SK-N-DZ (cell line): ENCODE data around the gene TUBGCP5.
"Not testable (repeated sequence)": the region's sequence is repeated elsewhere in the genome, so short reads cannot be mapped to it uniquely, and the experiment has no call there.

Experiments
- DNase-seq: peaks from one replicate; pipeline ENCODE4 v3.0.0-alpha.2; 2015; ENCODE audit warnings: low spot score

TUBGCP5 gene

DNA sequence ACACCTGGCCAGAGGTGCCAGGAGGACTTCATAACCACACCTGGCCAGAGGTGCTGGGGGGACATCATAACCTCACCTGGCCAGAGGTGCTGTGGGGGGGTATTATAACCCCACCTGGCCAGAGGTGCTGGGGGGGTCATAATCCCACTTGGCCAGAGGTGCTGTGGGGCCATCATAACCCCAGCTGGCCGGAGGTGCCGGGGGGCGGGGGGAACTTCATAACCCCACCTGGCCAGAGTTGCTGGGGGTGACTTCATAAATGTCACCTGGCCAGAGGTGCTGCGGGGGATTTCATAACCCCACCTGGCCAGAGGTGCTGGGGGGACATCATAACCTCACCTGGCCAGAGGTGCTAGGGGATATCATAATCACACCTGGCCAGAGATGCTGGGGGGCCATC, 4.2 kb upstream of the TUBGCP5 start:
- DNase-seq = not testable (repeated sequence)

DNA sequence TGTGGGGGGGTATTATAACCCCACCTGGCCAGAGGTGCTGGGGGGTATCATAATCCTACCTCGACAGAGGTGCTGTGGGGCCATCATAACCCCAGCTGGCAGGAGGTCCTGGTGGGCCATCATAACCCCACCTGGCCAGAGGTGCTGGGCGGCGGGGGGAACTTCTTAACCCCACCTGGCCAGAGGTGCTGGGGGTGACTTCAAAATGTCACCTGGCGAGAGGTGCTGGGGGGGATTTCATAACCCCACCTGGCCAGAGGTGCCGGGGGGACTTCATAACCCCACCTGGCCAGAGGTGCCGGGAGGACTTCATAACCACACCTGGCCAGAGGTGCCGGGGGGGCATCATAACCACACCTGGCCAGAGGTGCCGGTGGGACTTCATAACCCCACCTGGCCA, 2.4 kb upstream of the TUBGCP5 start:
- DNase-seq = not testable (repeated sequence)

DNA sequence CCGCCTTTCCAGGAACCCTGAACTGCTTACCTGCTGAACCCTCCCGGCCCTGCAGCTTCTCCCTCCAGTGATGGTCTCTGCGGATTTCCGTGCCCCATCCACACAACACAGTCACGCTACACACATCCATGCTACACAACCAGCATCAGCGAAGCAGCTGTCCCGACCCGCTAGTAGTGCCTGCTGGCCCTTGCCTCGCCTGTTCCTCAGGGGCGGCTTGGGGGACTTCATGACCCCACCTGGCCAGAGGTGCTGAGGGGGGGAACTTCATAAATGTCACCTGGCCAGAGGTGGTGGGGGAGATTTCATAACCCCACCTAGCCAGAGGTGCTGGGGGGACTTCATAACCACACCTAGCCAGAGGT, 530 bp upstream of the TUBGCP5 start:
- DNase-seq = no peak

DNA sequence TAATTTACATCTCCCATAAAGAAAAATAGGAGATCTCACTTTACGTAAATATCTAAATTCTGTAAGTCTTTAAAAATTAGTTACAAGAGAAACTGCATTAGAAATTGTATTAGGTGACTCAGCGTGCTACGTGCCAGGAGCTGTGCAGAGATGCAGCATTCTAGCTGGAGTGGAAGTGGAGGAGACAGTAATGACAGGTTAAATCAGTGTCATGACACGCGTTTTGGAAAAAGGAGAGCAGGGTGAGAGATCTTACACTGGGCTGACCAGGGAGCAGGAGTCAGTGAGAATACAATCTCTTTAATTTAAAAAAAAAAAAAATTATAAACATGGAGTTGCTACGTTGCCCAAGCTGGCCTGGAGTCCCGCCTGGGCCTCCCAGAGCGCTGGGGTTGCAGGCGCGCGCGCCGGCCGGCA, 635 bp downstream of the TUBGCP5 start:
- peak; percentile 63 for DNase-seq

DNA sequence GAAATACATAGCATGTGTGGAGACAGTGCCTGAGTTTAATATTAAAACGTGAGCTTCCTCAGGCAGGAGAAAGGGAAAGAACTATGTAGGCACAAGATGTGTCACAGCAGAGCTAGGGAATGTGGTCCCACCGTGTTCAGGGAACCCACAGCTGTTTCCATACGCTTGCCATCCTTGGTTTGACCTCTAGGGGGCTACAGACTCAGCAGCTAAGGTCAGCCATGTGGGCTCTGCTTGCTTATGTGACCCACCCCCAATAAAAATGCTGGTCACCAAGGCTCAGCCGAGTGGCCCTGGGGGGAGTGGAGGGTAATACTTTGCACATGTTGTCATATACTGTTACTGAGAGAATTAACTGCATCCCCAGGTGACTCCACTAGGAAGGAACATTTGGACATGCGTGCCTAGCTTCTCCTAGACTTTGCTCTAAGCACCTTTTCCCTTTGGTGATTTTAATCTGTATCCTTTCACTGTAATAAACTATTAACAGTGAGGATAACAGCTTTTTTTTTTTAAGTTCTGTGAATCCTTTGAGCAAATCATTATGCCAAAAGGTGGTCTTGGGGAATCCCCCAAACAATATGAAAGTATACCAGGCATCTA, 3.3 kb downstream of the TUBGCP5 start:
- peak; percentile 63 for DNase-seq

DNA sequence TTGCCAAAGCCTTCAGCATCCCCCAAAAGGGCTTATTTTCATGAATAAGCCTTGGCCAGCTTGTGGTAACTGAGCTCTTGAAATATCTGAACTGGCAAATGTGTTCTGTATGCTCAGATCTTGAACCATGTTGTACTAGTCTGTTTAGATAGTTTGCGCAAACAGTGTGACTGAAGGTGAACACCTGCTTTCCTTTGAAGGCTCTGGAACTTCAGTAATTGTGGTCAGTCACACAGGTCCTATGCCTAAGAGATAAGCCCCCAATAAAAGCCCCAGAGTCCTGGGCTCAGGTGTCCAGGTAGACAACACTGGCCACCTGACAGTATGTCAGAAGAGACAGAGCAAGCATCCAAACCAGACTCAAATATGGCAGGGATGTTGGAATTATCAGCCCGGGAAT, 5.4 kb downstream of the TUBGCP5 start:
- DNase-seq = no peak

DNA sequence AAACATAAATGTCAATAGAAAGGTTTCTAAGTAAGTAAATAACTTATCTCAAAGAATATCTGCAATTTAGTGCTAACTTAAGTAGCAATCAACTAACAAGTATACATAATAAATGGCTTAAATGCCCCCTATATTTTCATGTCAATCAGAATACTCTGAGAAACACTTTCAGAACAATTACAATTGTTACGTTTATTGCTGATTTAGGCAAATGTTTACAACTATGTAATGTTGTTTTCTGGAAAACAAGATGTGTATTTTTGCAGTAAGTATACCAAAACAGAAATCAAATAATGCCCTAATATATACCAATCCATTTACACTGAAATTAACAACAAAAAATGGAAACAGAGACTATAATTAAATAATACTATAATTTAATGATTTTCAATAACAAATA, 13.2 kb downstream of the TUBGCP5 start:
- DNase-seq = no peak

DNA sequence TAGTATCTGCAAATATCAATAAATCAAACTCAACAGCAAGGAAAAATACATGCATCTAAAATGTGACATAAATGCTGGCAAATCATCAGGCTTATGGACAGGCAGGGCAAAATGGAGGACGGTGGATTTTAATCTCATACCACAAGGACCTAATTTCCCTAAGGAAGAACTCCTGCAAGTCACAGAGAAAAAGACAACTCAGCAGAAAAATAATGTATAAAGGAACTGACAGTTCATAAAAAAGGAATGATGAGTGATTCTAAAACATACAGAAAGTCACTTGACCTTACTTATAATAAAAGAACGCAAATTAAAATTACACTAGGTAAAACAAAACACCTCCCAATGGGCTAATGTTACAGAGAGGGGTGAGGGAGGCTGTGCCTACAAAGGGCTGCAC, 17.2 kb downstream of the TUBGCP5 start:
- no peak for DNase-seq

DNA sequence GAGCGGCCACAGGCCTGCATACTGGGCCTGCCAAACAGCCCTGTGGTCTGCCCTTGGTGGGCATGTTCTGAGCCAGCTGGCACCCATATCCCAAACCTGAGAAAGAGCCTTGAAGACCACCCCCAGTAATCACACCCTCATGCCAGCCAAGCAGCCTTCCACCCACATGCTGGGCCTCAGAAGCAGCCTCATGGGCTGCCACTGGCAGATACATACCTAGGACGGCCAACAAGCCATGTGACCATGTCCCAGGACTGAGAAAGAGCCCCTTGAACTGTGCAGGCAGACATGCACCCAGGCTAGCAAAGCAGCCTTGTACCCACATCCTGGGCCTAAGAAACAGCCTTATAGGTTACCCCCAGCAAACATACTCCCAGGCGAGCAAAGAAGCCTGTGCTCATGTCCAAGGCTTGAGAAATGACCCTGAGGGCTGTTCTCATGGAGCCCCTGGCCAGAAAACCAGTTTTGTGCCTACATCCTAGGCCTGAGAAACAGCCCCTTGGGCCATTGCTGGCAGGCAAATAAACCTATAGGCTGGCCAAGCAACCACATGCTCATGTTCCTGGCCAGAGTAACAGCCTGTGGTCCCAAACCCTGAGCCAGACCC, 24.9 kb downstream of the TUBGCP5 start:
- DNase-seq = no peak

DNA sequence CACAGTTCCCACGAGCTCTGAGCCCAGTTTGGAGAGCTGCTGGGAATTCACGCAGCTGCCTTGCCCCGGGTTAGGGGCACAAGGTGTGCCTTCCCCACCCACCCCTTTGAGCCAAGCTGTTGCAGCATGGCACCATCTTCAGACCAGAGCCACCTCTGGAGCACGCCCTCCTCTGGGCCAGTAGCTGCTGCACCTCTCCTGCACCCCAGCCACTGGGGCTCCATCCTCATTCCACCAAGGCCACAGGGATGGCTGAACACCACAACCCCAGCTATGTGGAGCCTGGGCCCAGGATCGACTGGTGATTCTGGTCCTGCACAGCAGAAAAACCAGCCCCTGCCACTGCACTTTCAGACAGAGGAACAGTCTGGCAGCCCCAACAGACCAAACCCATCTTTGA, 25.7 kb downstream of the TUBGCP5 start:
- no peak for DNase-seq

DNA sequence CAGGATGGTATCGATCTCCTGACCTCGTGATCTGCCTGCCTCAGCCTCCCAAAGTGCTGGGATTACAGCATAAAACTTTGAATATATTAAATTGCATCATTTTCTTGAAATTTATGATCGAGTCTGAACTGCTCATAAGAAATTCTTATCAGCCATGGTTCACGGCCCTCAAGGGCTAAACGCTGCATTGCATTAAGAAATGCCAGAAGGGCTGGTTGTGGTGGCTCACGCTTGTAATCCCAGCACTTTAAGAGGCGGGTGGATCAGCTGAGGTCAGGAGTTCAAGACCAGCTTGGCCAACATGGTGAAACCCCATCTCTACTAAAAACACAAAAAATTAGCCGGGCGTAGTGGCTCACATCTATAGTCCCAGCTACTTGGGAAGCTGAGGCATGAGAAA, 26.8 kb downstream of the TUBGCP5 start:
- DNase-seq = not testable (repeated sequence)

DNA sequence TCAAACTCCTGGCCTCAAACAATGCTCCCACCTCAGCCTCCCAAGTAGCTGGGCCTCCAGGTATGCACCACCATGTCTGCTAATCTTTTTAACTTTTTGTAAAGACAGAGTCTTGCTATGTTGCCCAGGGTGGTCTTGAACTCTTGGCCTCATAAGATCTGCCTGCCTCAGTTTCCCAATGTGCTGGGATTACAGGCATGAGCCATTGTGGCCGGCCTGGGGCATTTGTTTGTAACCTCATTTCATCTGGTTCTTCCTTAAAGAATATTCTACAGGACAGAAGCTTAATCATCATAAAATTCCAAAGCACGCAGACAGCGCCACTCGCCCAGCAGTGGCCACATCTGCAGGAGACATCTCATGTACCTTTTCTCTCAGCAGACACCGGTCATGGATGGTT, 35.6 kb downstream of the TUBGCP5 start:
- DNase-seq = no peak

DNA sequence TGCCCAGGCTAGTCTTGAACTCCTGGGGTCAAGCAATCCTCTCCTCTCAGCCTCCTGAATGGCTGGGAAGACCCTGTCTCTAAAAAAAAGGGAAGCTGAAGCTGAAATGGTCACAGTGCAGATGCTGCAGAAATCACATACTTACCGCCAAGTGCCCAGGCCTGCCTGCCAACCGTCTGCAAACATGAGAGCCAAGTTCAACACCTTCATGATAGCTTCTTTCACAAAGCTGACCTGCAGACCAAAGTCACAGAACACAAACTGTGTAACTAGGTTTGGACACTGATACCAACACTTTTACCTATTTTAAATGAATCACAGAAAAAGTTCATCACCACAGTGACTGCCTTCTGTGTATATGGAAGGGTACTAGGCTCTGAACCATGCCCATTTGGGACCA, 36.4 kb downstream of the TUBGCP5 start:
- no peak for DNase-seq

DNA sequence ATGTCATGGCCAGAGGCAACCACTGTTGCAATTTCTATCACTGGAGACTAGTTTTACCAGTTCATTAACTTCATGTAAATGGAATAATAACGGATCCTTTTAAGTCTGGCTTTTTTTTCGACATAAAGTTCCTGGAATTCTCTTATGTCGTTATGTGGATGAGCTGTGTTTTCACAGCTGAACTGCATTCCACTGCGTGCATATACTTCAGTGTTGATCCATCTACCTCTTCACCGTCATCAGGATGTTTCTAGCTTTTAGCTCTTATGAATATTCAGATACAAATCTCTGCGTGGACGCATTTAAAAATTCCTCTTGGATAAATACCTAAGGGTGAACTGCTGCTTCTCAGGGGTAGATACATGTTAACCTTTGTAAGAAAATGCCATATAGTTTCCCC, 43.6 kb downstream of the TUBGCP5 start:
- DNase-seq = no peak

DNA sequence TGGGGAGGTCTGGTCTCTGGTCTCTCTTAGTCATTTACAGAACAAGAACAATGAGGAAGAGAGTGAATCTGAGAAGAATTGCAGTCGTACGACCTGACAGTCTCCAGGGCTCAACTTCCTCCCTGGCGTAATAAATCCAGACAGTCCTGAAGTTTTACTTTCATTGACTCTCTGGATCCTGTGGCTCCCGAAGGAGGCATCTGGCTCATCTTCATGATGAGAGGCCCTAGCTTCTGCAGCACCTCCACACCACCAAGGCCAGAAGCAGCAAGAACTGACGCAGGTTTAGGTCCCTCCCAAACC, 47.4 kb downstream of the TUBGCP5 start:
- DNase-seq = no peak

DNA sequence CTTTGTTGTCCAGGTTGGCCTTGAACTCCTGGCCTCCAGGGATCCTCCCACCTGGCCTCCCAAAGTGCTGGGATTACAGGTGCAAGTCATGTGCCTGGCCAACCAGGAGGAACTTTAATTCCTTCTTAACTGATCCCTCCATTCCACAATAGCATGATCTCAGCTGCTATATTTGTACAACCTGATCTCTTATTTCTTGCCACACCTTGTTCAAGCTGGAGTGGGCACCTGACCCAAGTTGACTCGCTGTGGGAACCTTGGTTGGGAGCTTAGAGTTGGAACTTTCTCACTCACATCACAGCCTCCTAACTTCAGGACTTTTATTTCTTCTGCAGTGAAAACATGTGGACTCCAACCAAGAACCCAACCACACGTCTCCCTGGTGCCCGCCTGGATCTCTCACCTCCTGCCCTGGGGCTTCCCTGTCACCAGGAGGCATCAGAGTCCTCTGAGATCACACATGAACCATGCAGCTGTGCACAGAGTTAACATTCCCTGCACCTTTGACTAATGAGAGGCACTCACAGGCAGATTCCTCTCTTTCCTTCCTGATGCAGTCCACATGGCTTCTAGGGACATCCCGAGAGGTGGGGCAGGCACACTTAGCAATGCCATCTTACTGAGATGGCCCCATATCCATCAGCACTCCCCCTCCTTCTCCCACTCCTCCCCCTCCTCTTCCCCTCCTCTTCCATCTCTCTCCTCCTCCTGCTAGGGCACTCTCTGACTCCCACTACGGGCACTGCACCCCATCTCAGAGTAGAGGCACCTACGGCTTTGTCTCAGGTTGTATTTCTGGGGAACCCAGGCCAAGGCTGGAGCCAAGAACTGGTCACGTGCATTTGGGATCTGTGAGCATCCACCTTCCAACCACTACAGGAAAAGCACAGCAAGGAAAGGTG, 49.5 kb downstream of the TUBGCP5 start:
- DNase-seq = no peak

DNA sequence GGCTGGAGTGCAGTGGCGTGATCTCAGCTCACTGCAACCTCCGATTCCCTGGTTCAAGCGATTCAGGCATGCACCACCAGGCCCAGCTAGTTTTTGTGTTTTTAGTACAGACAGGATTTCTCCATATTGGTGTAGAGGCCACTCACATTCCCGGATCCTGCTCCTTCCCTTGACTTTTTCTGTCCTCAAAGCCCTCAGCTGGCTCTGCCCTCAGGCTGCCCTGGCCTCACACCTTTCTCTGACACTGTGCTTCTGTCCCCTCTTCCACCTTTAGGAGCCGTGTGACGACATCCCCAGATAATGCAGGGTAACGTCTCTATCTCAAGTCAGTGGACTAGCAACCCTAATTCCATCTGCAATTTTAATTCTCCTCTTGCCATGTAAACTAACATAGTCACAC, 50.6 kb downstream of the TUBGCP5 start:
- no peak for DNase-seq

DNA sequence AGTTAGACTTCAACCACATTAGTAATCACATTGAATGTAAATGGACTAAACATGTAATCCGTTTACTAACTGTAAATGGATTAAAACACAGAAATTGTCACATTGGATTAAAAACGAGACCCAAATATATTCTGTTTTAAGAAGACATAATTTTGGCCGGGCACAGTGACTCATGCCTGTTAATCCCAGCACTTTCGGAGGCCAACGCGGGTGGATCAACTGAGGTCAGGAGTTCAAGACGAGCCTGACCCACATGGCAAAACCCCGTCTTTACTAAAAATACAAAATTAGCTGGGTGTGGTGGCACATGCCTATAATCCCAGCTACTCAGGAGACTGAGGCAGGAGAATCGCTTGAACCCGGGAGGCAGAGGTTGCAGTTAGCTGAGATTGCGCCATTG, 57.4 kb downstream of the TUBGCP5 start:
- not testable (repeated sequence) for DNase-seq

DNA sequence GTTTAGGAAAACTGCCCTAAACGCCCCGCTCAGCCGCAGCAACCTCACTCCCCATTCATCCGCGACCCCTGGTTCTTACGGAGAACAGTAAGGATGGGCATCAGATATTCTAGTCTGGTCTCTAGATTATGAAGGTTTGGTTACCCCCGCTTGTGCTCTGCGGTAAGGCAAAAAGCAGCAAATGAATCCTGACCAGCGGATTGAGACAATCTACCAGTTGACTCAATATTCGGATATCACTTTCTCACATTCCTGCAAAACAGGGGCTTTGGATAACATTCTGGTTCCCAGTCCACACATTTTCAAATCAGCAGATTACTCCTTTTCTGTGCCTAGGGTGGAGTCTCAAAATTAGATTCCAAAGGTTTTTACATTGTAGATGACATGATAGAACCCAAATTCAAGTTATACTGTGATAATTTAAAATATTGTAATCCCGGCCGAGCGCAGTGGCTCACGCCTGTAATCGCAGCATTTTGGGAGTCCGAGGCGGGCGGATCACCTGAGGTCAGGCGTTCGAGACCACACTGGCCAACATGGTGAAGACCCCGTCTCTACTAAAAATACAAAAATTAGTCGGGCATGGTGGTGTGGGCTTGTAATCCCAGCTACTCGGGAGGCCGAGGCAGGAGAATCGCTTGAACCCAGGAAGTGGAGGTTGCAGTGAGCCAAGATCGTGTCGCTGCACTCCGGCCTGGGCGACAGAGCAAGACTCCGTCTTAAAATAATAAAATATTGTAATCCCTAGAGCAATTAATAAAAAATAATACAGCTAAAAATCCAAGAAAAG, 58.1 kb downstream of the TUBGCP5 start:
- DNase-seq = no peak

DNA sequence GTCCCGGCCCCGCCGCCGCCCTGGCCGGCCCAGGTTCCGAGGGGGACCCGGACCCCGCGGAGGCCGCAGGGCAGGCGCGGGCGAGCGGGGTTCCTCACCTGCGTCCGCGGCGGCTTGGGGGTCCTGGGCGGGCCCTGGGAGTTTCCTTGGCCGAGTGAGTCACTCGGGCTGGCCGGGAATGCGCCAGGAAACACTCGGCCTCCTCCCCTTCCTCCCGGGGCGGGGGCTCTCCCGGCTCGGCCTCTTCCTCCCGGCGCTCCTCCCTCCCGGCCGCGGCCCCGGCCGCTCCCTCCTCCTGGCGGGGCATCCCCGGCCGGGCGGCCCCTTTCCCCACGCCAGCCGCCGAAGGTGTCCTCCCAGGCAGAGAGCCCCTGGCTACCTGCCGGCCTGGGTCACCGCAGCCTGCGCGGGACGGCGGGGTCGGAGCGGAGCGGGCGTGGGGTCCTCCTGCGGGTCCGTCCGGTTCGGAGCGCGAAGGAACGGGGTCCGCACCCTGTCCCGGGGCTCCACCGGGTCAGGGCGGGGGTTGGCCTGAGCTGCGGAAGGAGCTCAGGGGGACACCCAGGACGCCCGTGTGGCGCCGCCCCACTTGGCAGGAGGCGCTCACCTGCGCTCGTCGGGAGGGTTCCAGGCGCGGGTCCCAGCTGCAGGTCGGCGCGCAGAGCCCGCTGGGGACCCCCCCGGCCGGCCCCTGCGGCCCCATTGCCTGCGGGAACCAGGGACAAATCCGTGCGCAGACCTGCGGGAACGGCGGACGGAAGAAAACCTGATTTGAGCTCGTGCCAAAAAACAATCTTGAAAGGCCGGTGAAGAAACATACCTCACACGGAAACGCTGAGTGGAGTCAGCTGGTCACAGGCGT, 58.9 kb downstream of the TUBGCP5 start, which contains the start of gene CYFIP1:
TSS of gene CYFIP1 (minus strand) at position 180 of the 862 bp plus-strand sequence. CDS start 33,083 bp downstream, outside the sequence.
- DNase-seq = peak; percentile 69
